IPS-18c (cell line): ENCODE measurements around the gene ESYT2.

Experiments
- H3K4me3 ChIP-seq: 2 replicates; pipeline ENCODE4 v1.7.0; 2013; ENCODE audit warnings: low read depth, mild to moderate bottlenecking, low read length, moderate library complexity; ENCODE audit not compliant: insufficient read depth
- H3K9me3 ChIP-seq: one replicate; pipeline ENCODE4 v1.6.1; 2013; ENCODE audit warnings: mild to moderate bottlenecking, low read length, moderate library complexity; ENCODE audit not compliant: control insufficient read depth, insufficient read depth

The ESYT2 gene

DNA sequence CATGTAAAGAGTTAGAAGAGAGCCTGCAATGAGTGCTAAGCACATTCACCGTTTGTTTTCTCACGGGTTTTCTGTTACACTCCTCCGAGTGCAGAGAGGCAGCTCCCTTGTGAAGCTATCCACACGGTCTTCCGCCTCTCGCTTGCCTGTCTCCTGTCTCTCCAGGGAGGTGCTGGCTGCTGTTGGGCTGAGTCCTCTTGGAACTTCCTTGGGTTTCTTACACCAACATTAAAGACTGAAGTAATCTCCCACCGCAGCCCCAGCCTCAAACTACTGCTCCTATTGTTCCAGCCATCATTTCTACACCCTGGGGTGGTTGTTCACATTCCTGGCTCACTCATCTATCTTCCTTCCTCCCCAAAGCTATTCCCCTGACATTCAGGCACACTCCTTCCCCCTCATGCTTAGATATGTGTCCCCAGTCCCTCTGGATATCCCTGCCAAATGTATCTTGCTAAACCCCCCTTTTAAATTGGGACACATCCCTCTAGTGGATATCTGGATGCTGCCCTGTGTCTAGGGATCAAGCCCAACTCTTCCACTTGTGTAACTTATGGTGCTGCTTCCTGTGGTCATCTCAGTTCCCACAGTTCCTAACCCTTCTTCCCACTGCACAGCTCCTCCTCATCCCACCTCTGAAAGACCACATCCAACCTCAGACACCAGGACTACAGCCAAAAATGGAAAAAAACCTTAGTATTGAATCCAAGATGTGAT is 14.1 kb downstream of the ESYT2 start:
- no peak overlapping the region for H3K4me3 ChIP-seq

DNA sequence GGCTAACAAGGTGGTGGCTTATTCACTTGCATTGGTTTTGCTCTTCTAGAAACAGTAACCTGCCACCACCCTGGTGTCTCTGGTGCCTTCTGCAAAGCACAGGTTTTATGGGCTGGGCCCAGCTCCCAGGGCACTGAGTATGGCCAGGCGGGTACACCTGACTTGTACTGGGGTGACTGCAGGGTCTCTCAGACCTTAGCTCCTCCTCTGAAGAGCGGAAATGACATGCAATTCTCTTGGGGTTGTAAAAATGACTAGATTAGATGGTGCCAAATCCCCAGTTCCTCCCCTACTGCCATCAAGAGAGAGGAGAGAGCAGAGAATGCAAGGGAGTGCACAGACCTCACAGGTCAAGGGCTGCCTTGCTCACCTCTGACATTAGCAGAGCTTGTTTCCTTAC is 14.7 kb downstream of the ESYT2 start:
- H3K9me3 ChIP-seq, result no peaks in the 10 kb centered on the region
- no peak overlapping the region for H3K4me3 ChIP-seq

More for the DNA sequence above, 14.1 kb downstream of the ESYT2 start:
- H3K9me3 ChIP-seq, result no peaks in the 10 kb centered on the region

DNA sequence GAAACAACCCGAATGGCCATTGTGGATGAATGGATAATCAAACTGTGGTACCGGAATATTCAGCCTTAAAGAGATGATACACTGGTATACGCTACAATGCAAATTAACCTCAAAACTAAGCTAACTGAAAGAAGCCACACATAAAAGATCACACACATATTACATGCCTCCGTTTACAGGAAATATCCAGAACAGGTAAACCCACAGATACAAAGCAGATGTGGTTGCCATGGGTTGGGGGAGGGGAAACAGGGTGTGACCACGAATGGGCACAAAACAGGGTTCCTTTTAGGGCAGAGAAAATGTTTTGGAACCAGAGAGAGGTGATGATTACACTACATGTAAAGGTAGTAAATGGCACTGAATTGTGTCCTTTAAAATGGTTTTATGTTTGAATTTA is 16.6 kb downstream of the ESYT2 start:
- H3K4me3 ChIP-seq, result no peak overlapping the region
- no peaks in the 10 kb centered on the region for H3K9me3 ChIP-seq

DNA sequence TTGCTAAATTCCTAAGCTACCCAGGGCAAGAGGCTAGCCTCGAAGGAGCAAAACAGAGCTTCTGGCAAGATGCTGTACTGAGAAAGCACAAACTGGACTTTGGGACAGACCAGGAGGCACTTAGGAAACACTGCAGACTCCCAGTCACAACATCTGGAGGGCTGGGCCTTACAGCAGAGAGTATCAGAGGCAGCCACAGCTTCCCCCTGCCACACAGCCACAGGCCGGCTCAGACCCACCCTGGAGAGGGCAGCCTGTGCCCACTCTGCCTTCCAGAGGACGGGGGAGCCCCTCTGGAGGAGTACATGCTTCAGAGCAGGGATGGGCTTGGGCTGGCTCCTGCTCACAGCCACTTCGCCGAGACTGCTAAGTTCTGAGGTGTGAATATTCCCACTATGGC is 17.4 kb downstream of the ESYT2 start:
- H3K9me3 ChIP-seq, result no peaks in the 10 kb centered on the region
- H3K4me3 ChIP-seq, result no peak overlapping the region

DNA sequence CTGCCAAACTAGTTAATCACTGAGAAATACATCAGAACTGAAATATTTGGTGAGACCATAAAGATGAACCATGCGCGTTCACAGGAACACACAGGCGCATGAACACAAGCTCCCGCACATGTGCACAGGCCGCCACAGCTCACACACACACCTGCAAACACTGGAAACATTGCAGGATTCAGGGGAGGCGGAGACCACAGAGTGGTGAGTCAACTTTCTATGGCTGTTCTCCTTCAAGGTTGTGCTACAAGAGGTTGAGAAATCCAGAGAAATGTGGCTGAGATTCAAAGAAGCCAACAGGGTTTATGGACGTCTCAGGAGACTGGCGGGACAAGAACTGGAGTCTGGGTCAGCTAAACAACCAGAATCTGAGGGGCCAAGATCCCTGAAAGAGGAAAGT is 17.8 kb downstream of the ESYT2 start:
- H3K9me3 ChIP-seq, result no peaks in the 10 kb centered on the region
- no peak overlapping the region for H3K4me3 ChIP-seq

DNA sequence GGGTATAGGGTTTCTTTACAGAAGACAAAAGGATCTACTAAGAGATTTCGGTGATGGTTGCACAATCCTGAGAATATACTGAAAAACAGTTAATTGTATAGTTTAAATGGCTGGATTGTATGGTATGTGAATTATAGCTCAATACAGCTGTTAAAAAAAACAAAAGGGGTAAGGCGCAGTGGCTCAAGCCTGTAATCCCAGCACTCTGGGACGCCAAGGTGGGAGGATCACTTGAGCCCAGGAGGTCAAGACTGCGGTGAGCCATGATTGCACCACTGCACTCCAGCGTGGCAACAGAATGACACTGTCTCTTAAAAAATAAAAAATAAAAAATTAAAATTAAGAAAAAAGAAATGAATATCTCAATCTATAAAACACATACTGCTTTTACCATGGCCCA is 18.5 kb downstream of the ESYT2 start:
- no peak overlapping the region for H3K4me3 ChIP-seq
- H3K9me3 ChIP-seq, result no peaks in the 10 kb centered on the region

DNA sequence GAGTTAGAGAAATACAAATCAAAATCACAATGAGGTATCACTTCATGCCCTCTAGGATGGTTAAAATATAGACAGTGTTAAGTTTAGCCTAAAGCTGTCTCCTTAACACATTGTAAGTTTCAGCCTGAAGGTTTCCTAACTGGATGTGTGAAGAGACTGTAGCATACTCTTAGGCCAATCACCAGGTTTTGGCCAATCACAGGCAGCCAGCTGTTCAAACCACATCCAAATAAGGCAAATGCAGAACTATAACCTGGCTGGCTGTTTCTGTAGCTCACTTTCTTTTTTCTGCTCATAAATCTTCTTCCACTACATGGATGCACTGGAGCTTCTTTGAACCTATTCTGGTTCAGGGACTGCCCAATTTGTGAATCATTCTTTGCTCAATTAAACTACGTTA is 19.7 kb downstream of the ESYT2 start:
- Histone ChIP-seq H3K9me3 (no peaks in the 10 kb centered on the region), H3K4me3 (no peak overlapping the region)

DNA sequence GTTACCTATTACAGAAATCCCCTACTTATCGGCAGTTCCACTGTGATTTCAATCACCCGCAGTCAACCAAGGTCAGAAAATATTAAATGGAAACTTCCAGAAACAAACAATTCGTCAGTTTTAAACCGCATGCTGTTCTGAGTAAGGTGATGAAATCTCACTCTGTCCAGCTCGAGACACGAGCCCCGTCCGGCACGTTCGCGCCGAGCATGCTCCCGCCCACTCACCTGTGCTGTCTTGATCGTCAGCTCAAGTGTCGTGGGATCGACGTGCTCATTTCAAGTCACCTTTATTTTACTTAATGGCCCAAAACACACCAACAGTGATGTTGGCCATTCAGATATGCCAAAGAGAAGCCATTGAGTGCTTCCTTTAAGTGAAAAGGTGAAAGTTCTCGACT is 21.2 kb downstream of the ESYT2 start:
- Histone ChIP-seq H3K4me3 (no peak overlapping the region), H3K9me3 (no peaks in the 10 kb centered on the region)

DNA sequence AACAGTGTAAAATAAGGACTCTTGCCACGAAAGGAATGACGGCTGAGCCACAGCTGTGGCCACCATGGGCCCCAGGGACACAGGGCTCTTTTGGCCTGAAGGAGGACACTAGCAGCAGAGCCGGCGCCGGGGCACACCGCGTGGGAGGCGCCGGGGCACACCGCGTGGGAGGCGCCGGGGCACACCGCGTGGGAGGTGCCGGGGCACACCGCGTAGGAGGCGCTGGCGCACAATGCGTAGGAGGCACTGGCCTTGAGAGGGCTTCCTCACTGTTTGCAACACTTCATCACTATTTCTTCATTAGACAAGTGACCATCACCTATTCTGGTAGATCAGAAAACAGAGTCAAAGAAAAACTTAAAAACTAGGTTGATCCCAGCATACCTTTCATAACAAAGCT is 23.4 kb downstream of the ESYT2 start:
- H3K9me3 ChIP-seq, result no peaks in the 10 kb centered on the region
- no peak overlapping the region for H3K4me3 ChIP-seq

DNA sequence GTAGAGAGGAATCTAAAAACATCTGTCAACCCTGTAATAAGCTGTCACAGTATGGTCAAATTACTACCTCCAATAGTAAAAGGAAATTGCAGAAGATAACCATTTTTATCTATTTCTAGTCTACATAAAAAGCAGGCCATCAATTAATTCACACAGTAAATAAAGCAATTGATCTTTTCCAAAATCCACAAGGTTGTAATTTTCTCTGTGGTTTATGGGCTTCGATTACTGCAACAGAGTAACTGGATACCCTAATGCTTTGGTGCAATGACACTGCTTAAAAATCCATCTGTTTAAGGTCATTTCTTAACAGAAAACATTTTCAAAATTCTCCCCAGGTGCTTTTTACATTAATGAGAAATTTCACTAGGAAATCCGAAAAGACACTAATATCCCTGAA is 23.9 kb downstream of the ESYT2 start:
- Histone ChIP-seq H3K9me3 (no peaks in the 10 kb centered on the region), H3K4me3 (no peak overlapping the region)

DNA sequence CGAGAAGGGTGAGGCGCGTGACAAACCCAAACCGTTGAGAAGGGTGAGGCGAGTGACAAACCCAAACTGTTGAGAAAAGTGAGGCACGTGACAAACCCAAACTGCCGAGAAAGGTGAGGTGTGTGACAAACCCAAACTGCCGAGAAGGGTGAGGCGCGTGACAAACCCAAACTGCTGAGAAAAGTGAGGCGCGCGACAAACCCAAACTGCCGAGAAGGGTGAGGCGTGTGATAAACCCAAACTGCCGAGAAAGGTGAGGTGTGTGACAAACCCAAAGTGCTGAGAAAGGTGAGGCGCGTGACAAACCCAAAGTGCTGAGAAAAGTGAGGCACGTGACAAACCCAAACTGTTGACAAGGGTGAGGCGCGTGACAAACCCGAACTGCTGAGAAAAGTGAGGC is 25.0 kb downstream of the ESYT2 start:
- Histone ChIP-seq H3K9me3 (no peaks in the 10 kb centered on the region), H3K4me3 (no peak overlapping the region)

DNA sequence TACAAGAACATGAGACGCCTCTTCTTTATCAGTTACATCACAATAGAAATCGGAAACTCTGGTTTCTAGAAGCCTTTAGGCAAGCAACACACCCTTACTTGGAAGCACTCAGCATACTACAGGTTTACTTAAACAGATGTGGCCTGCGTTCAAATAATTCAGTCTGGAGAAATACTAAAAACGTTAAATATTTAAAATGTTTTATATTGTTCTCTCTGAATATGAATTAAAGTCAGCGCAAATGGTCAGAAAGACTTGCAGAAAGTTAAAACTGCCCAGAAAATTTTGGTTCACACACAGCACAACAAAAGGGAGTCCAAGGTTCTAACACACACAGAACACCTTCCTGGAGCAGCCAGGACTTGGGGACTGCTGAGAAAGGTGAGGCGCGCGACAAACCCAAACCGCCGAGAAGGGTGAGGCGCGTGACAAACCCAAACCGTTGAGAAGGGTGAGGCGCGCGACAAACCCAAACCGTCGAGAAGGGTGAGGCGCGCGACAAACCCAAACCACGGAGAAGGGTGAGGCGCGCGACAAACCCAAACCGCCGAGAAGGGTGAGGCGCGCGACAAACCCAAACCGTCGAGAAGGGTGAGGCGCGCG is 25.8 kb downstream of the ESYT2 start:
- H3K4me3 ChIP-seq, result no peak overlapping the region

DNA sequence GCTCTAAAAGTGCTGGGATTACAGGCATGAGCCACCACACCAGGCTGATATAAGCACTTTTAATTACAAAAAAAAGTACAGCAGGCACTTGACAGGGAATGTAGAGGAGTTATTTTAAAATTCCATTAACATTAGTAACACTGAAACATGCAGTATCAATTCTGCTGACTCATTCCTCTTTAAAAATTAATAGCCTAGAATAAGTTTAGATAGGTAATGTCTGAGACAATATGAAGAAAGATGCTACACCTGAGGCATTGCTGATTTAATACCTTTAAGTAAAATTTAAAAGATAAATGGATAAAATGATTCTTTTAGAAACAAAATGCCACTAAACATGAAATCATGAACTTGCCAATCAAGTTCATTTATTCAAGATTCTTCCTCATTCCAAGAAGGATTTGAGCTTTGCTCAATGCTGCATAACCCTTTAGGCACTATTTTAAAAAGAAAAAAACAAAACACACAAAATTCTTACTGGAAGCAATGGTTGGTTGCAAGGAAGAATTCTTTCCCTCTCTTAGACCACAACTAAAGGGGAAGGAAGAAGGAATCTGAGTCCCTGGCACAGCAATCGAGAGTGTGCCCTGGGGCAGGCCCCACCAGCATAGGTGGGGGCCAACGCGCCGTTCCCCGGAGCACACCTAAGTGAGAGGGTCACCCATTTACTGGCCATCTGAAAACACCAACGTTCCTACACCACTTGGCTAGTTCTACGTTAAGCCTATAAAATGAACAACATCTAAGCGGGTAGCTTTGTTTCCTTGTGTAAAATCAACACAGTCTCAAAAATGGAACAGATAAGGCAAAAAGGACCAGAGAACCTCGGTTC is 26.6 kb downstream of the ESYT2 start:
- no peaks in the 10 kb centered on the region for H3K9me3 ChIP-seq
- no peak overlapping the region for H3K4me3 ChIP-seq

More for the DNA sequence above, 25.8 kb downstream of the ESYT2 start:
- no peaks in the 10 kb centered on the region for H3K9me3 ChIP-seq

DNA sequence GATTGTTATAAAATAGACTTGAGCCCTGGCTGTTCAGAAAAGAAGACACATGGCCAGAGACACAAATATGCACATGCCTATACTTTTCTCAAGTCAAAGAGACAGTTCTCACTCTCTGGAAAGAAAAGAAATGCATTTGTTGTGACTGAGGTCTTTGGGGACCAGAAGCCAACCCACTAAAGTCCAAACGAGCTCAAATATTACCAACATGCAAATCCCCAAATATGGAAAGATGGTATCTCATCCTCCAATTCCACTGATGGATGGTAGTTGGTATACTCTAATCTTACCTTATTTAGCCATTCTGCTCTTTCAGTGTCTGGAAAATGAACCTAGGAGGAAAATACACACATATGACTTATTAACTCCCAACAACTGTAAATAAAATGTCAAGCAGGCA is 30.6 kb downstream of the ESYT2 start:
- no peaks in the 10 kb centered on the region for H3K9me3 ChIP-seq
- no peak overlapping the region for H3K4me3 ChIP-seq

DNA sequence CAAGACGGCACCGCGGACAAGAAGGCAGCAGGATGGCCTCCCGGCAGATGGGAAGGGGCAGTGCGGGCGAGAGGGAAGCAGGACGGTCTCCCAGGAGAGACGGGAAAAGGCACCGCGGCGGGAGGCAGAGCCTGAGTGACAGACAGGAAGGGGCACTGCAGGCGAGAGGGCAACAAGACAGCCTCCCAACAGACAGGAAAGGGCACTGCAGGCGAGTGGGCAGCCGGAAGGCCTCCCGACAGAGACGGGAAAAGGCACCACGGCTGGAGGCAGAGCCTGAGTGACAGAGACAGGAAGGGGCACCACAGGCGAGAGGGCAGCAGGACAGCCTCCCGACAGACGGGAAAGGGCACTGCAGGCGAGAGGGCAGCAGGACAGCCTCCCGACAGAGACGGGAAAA is 32.6 kb downstream of the ESYT2 start:
- no peak overlapping the region for H3K4me3 ChIP-seq
- H3K9me3 ChIP-seq, result no peaks in the 10 kb centered on the region

DNA sequence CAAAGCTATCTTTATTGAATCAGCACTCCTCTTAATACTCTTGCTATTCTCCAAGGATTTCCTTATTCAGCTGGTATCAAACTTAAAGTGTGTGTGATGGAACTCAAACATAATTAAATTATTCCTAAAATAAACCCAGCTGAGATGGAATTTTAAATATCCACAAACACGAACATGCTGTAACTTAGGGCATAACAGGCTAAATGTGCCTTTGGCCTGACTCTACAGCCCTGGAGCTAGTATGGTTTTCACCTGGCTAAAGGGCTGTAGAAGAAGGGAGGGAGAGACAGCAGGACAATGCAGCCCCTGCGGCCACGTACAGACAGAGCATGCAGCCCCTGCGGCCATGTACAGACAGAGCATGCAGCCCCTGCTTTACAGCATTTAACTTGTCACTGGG is 34.0 kb downstream of the ESYT2 start:
- no peaks in the 10 kb centered on the region for H3K9me3 ChIP-seq
- no peak overlapping the region for H3K4me3 ChIP-seq

DNA sequence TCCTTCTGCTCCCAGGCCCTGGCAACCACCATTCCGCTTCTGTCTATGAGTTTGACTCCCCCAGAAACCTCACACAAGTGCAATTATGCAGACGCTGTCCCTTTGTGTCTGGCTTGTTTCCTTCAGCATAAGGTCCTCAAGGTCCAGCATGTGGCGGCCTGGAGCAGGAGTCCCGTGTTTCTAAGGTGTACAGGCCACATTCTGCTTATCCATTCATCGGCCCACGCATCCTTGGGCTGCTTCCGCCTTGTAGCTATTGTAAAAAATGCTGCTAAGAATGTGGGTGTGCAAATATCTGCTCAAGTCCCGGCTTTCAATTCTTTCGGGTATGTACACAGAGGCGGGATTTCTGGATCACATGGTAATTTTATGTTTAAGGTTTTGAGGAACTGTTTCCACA is 38.2 kb downstream of the ESYT2 start:
- no peaks in the 10 kb centered on the region for H3K9me3 ChIP-seq
- H3K4me3 ChIP-seq, result no peak overlapping the region

DNA sequence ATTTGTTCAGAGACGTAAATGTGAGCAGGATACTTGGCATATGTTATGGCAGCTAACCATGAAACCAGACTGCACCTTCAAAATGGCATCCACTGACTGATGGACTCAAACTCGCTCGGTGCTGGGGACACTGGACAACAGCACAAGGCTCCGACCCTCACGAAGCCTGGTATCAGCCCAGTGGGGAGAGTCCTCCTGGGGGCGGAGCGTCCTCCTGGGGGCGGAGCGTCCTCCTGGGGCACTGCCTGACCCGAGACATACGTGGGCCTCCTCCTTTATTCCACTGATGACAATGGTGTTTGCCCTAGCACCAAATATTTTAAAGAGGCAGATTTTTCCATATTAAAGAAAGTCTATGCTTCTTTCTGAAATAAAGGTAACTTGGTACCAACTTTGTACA is 39.5 kb downstream of the ESYT2 start:
- no peak overlapping the region for H3K4me3 ChIP-seq
- H3K9me3 ChIP-seq, result no peaks in the 10 kb centered on the region
